H1 (cell line): Measurements from ENCODE around the gene TBX15. TPM values are rescaled to one million over a fixed set of nuclear protein-coding genes. Genes with fewer than 3 reads are reported as not detected.

Experiments used
- CTCF ChIA-PET: fragments of 300-600 bp; sonication (Branson Sonifier 250); formaldehyde crosslinking; loops from one replicate; lab custom pipeline; 2021; ENCODE audit not compliant: partially characterized antibody; lab: Charles Lee
- POLR2A ChIA-PET: fragments of 300-600 bp; sonication (Branson Sonifier 250); formaldehyde crosslinking; loops from one replicate; lab custom pipeline; 2021; ENCODE audit warnings: inconsistent platforms; ENCODE audit not compliant: partially characterized antibody; lab: Charles Lee
- DNase-seq, 2 experiments: peaks; one replicate each; pipeline versions ENCODE4 v3.0.0 to v3.0.0-alpha.2; 2010 to 2022; ENCODE audit warnings: low spot score in 2 of 2, low read depth in 1 of 2, mixed read lengths in 1 of 2
- FAIRE-seq: peaks from 2 replicates; lab custom pipeline; 2011; peaks lifted over from hg19 to GRCh38; lab: Jason Lieb, UNC
- H2AFZ ChIP-seq: 2 replicates; pipeline ENCODE4 v1.8.1; 2012; ENCODE audit warnings: low read length, inconsistent platforms
- H2AK5ac ChIP-seq: 2 replicates; pipeline ENCODE4 v1.6.1; 2013; ENCODE audit warnings: low read depth, low read length
- H2BK120ac ChIP-seq: replicated peaks from 2 replicates; pipeline ENCODE3; 2013; ENCODE audit warnings: low read depth, low read length, inconsistent platforms
- H2BK12ac ChIP-seq: 2 replicates; pipeline ENCODE4 v1.6.1; 2013; ENCODE audit warnings: low read depth, low read length
- H2BK15ac ChIP-seq: 2 replicates; pipeline ENCODE4 v1.6.1; 2013; ENCODE audit warnings: low read length
- H2BK20ac ChIP-seq: 2 replicates; pipeline ENCODE4 v1.6.1; 2013; ENCODE audit warnings: low read length
- H2BK5ac ChIP-seq: 2 replicates; pipeline ENCODE4 v1.6.1; 2013; ENCODE audit warnings: low read depth, low read length
- H3K14ac ChIP-seq: 2 replicates; pipeline ENCODE4 v1.6.1; 2013; ENCODE audit warnings: inconsistent platforms; ENCODE audit not compliant: insufficient read length
- H3K18ac ChIP-seq: 2 replicates; pipeline ENCODE4 v1.6.1; 2013; ENCODE audit warnings: low read length; ENCODE audit errors: extremely low read depth
- H3K23ac ChIP-seq: 2 replicates; pipeline ENCODE4 v1.6.1; 2013; ENCODE audit warnings: inconsistent platforms; ENCODE audit not compliant: insufficient read length
- H3K23me2 ChIP-seq: 2 replicates; pipeline ENCODE4 v1.6.1; 2013; ENCODE audit warnings: low read depth, low read length
- H3K27ac ChIP-seq: 2 replicates; pipeline ENCODE4 v1.6.1; 2011; ENCODE audit warnings: low read depth, low read length, inconsistent platforms
- H3K27me3 ChIP-seq, 4 experiments: replicated peaks in 1 of 4; 1 replicate in 1 of 4; 2 replicates in 3 of 4; pipeline versions ENCODE4 v1.6.1 to v1.8.1; 2011 to 2013; ENCODE audit warnings: low read length in 3 of 4, mild to moderate bottlenecking in 3 of 4, inconsistent platforms in 2 of 4, mixed read lengths in 2 of 4, moderate library complexity in 1 of 4; ENCODE audit not compliant: control insufficient read depth in 3 of 4, insufficient read depth in 3 of 4; ENCODE audit errors: extremely low read depth in 1 of 4
- H3K36me3 ChIP-seq, 4 experiments: 2 replicates each; pipeline versions ENCODE4 v1.6.1 to v1.8.1; 2011 to 2013; ENCODE audit warnings: mild to moderate bottlenecking in 4 of 4, low read length in 3 of 4, moderate library complexity in 2 of 4, control low read depth in 1 of 4, inconsistent platforms in 1 of 4; ENCODE audit not compliant: insufficient read depth in 4 of 4, control insufficient read depth in 2 of 4
- H3K4ac ChIP-seq: replicated peaks from 2 replicates; pipeline ENCODE3; 2013; ENCODE audit warnings: low read length, low read depth, mixed read lengths, inconsistent platforms; ENCODE audit not compliant: insufficient read length
- H3K4me1 ChIP-seq, 4 experiments: replicated peaks in 1 of 4; 1 replicate in 1 of 4; 2 replicates in 3 of 4; pipeline versions ENCODE4 v1.6.1 to v1.8.1; 2011 to 2013; ENCODE audit warnings: low read length in 3 of 4, inconsistent platforms in 2 of 4, mixed read lengths in 1 of 4; ENCODE audit not compliant: insufficient read depth in 4 of 4, control insufficient read depth in 3 of 4
- H3K4me2 ChIP-seq, 2 experiments: 2 replicates each; pipeline versions ENCODE4 v1.6.1 to v1.8.1; 2011 to 2013; ENCODE audit warnings: low read depth in 2 of 2, low read length in 2 of 2, control low read depth in 1 of 2, inconsistent platforms in 1 of 2, mild to moderate bottlenecking in 1 of 2; ENCODE audit not compliant: insufficient read depth in 1 of 2
- H3K4me3 ChIP-seq, 4 experiments: fragments of 200-600, 300-600 bp in 1 of 4; sonication (generic), shearing (Covaris generic), sonication (Bioruptor Twin) in 1 of 4; 2 replicates each; pipeline versions ENCODE4 v1.5.1 to v1.8.1; 2011 to 2016; ENCODE audit warnings: low read length in 4 of 4, low read depth in 3 of 4, control low read depth in 2 of 4, inconsistent platforms in 2 of 4, mild to moderate bottlenecking in 2 of 4, mixed read lengths in 1 of 4, moderate library complexity in 1 of 4; ENCODE audit not compliant: insufficient read depth in 2 of 4; ENCODE audit errors: extremely low read depth in 1 of 4
- H3K56ac ChIP-seq: replicated peaks from 2 replicates; pipeline ENCODE3; 2013; ENCODE audit warnings: low read depth, mild to moderate bottlenecking, mixed read lengths, low read length, inconsistent platforms; ENCODE audit not compliant: insufficient read length
- H3K79me1 ChIP-seq: 2 replicates; pipeline ENCODE4 v1.6.1; 2013; ENCODE audit warnings: low read depth, low read length, control low read depth
- H3K79me2 ChIP-seq, 2 experiments: 2 replicates each; pipeline versions ENCODE4 v1.6.1 to v1.8.1; 2012 to 2013; ENCODE audit warnings: low read length in 2 of 2, mild to moderate bottlenecking in 2 of 2, inconsistent platforms in 1 of 2; ENCODE audit not compliant: insufficient read depth in 2 of 2, control insufficient read depth in 1 of 2
- H3K9ac ChIP-seq, 4 experiments: replicated peaks in 1 of 4; 1 replicate in 1 of 4; 2 replicates in 3 of 4; pipeline versions ENCODE4 v1.6.1 to v1.8.1; 2011 to 2013; ENCODE audit warnings: low read depth in 3 of 4, low read length in 3 of 4, control low read depth in 2 of 4, mild to moderate bottlenecking in 2 of 4, moderate library complexity in 2 of 4, inconsistent platforms in 1 of 4; ENCODE audit errors: extremely low read depth in 1 of 4
- H3K9me3 ChIP-seq, 2 experiments: 2 replicates each; pipeline versions ENCODE4 v1.6.1 to v1.8.1; 2012 to 2013; ENCODE audit warnings: mild to moderate bottlenecking in 2 of 2, moderate library complexity in 2 of 2, control low read depth in 1 of 2, inconsistent platforms in 1 of 2, low read depth in 1 of 2, low read length in 1 of 2, mixed read lengths in 1 of 2; ENCODE audit not compliant: insufficient read depth in 2 of 2
- H4K20me1 ChIP-seq, 2 experiments: replicated peaks in 1 of 2; 2 replicates each; pipeline versions ENCODE3 to v1.8.1; 2011 to 2013; ENCODE audit warnings: inconsistent platforms in 2 of 2, low read length in 2 of 2, mild to moderate bottlenecking in 1 of 2; ENCODE audit not compliant: insufficient read depth in 2 of 2, control insufficient read depth in 1 of 2
- H4K5ac ChIP-seq: 2 replicates; pipeline ENCODE4 v1.6.1; 2013; ENCODE audit warnings: low read length, low read depth, mixed read lengths, inconsistent platforms; ENCODE audit not compliant: insufficient read length
- H4K8ac ChIP-seq: 2 replicates; pipeline ENCODE4 v1.8.0; 2013; ENCODE audit warnings: mild to moderate bottlenecking, moderate library complexity, low read length, inconsistent platforms; ENCODE audit not compliant: insufficient read depth; ENCODE audit errors: extremely low read depth
- H4K91ac ChIP-seq: replicated peaks from 2 replicates; pipeline ENCODE3; 2013; ENCODE audit warnings: low read length, mixed read lengths, inconsistent platforms; ENCODE audit not compliant: insufficient read length
- JUN ChIP-seq: IDR thresholded peaks from 2 replicates; pipeline ENCODE4 v1.6.1; 2011; ENCODE audit warnings: low read depth, mild to moderate bottlenecking, improper control_type of control experiment, low read length
- NANOG ChIP-seq: IDR thresholded peaks from 2 replicates; pipeline ENCODE4 v1.6.1; 2011; ENCODE audit warnings: low read length, low read depth, mild to moderate bottlenecking, inconsistent platforms; ENCODE audit not compliant: insufficient read depth, poor library complexity, severe bottlenecking
- PHF8 ChIP-seq: fragments of 200-600 bp; sonication (generic); conservative IDR thresholded peaks from 2 replicates; pipeline ENCODE4 v1.7.1; 2012; ENCODE audit warnings: low read depth, mild to moderate bottlenecking, inconsistent platforms, low read length, moderate library complexity
- POU5F1 ChIP-seq: IDR thresholded peaks from 2 replicates; pipeline ENCODE4 v1.6.1; 2011; ENCODE audit warnings: low read depth, mild to moderate bottlenecking, low read length, moderate library complexity
- RXRA ChIP-seq: IDR thresholded peaks from 2 replicates; pipeline ENCODE4 v1.6.1; 2011; ENCODE audit warnings: low read depth, mild to moderate bottlenecking, low read length, moderate library complexity; ENCODE audit not compliant: insufficient read depth
- SIN3A ChIP-seq, 2 experiments: IDR thresholded peaks in 1 of 2; conservative IDR thresholded peaks in 1 of 2; 2 replicates each; pipeline ENCODE4 v1.6.1; 2011 to 2012; ENCODE audit warnings: low read length in 2 of 2, improper control_type of control experiment in 1 of 2, low read depth in 1 of 2, mild to moderate bottlenecking in 1 of 2
- SP4 ChIP-seq: IDR thresholded peaks from 2 replicates; pipeline ENCODE4 v1.6.1; 2012; ENCODE audit warnings: low read length, inconsistent platforms
- SUZ12 ChIP-seq: fragments of 200-600 bp; sonication (generic); IDR thresholded peaks from 2 replicates; pipeline ENCODE4 v1.6.1; 2012; ENCODE audit warnings: mild to moderate bottlenecking, inconsistent platforms, low read length, moderate library complexity, mixed read lengths
- TAF7 ChIP-seq: optimal IDR thresholded peaks from 2 replicates; pipeline ENCODE3; 2011; ENCODE audit warnings: low read depth, mild to moderate bottlenecking, inconsistent platforms, low read length, moderate library complexity, borderline replicate concordance
- TCF12 ChIP-seq: IDR thresholded peaks from 2 replicates; pipeline ENCODE4 v1.6.1; 2011; ENCODE audit warnings: low read depth, mild to moderate bottlenecking, low read length
- WGBS, 2 experiments: shearing (Covaris generic) in 1 of 2; methylation state at CpG; one replicate each; pipeline versions ENCODE4 v1.1.6 to v1.1.7; 2013 to 2015; ENCODE audit warnings: low lambda C conversion rate in 2 of 2, mixed read lengths in 2 of 2, inconsistent platforms in 1 of 2, low coverage in 1 of 2, missing lambda C conversion rate in 1 of 2; ENCODE audit not compliant: insufficient replicate concordance in 2 of 2, insufficient coverage in 1 of 2, insufficient read length in 1 of 2; ENCODE audit errors: extremely low coverage in 1 of 2, missing lambda C conversion rate in 1 of 2; 5-methylcytosine and 5-hydroxymethylcytosine counted together
- polyA plus RNA-seq, 7 experiments: library from polyadenylated mRNA; depleted of rRNA in 3 of 7; stranded (reverse) in 5 of 7; unstranded in 2 of 7; fragments of >200 nt in 5 of 7; fragments of 200-250 nt in 2 of 7; gene quantifications; 1 replicate in 5 of 7; 2 replicates in 1 of 7; 4 replicates in 1 of 7; pipeline versions ENCODE4 v1.2.1 to v1.2.3, GENCODE V29; 2011 to 2013; ENCODE audit warnings: missing spikeins in 2 of 7, mixed read lengths in 2 of 7
- total RNA-seq: library from RNA; stranded (reverse); fragmentation: NEBNext Ultra II Directional; extraction: Animal tissue kit (Norgen Biotek cat#: 25700); gene quantifications from 2 replicates; pipeline ENCODE4 v1.2.1, GENCODE V29; 2021

TBX15 gene
- total and polyA plus RNA-seq, 2 of the 8 experiments (the other 6 are each of a cell fraction or from before 2014, with no cell fraction given): 0.14 to 0.24 TPM

DNA sequence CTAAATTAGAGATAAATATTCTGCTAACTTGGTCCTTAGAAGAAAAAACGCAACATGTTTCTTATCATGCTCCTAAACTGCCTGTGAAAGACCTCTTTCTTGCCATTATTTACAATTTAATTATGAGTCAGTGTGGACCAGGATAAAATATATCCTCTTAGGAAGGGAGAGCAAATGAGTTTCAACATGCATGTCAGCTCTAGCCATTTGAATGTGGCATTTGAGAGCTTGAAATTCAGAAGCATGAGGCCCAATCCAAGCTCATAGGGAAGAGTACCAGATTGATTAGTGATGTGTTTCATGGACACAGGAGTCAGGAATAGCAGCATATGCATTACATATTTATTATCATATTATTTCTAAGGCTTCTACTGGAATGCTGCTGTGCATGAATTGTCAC, 39.3 kb downstream of the TBX15 start:
- POLR2A ChIA-PET: no interaction called here
- Histone ChIP-seq H2BK15ac (no peak overlapping the region), H3K36me3 (no peaks in the 10 kb centered on the region), H3K4me1 (no peaks in the 10 kb centered on the region), H4K8ac (no peak overlapping the region), H3K4me2 (no peak overlapping the region), H3K79me2 (no peaks in the 10 kb centered on the region), H3K9ac (no peak overlapping the region), H3K4ac (no peak overlapping the region), H3K23me2 (no peaks in the 10 kb centered on the region; the same call in 1 of the 2 replicates), H2AFZ (no peak overlapping the region), H2BK12ac (no peak overlapping the region), H4K91ac (no peak overlapping the region), H3K23ac (no peak overlapping the region), H2AK5ac (no peak overlapping the region), H3K14ac (no peak overlapping the region), H3K27me3 (no peaks in the 10 kb centered on the region), H2BK5ac (no peak overlapping the region), H3K4me3 (no peak overlapping the region), H3K9me3 (peaks cover 0 to 4% of the 10 kb centered on the region in 2 experiments; a peak in 1 of 4 replicates), H4K20me1 (no peaks in the 10 kb centered on the region), H3K27ac (no peak overlapping the region), H4K5ac (no peak overlapping the region), H3K18ac (no peak overlapping the region), H3K79me1 (no peaks in the 10 kb centered on the region), H2BK20ac (no peak overlapping the region), H2BK120ac (no peak overlapping the region), H3K56ac (no peak overlapping the region)
- CTCF ChIA-PET: interaction anchor here (0.6 to 1.3 kb wide), 2 partner anchors 21 to 35 kb away, joined by 3 read pairs; no protein-coding TSS in a partner anchor
- no peak for FAIRE-seq
- no peak for DNase-seq
- TF ChIP-seq SUZ12 (no peak), TAF7 (no peak), SIN3A (conservative IDR thresholded peaks at IDR 0.05 in 1 of 2, IDR thresholded peaks at IDR 0.05 in 1 of 2; ENCODE audit: low read depth in 1 of 2, low read length in 2 of 2) (no peak), RXRA (no peak), POU5F1 (no peak), SP4 (no peak), TCF12 (no peak), PHF8 (no peak), NANOG (no peak), JUN (no peak)
- 90% methylated on average over 1 of the region's 1 CpG; no CpG with 5 or more reads in 1 of the 2 experiments for WGBS, 2 experiments
